ENCODE data around the gene TINCR.

TINCR gene

GRCh38 chr19:5524081-5524480 lies 43.7 kb downstream of the TINCR start:
- ATAC-seq: no peak
- no peak for TF ChIP-seq ZFP3 (CRISPR knock-in tag; IDR thresholded peaks at IDR 0.05)
- no peak for TF ChIP-seq TCF4 (CRISPR knock-in tag; IDR thresholded peaks at IDR 0.05; ENCODE audit: borderline replicate concordance)

GRCh38 chr19:5522106-5522505 lies 45.6 kb downstream of the TINCR start:
- no peak for ATAC-seq
- TF ChIP-seq OSR1 (CRISPR knock-in tag; IDR thresholded peaks at IDR 0.05): no peak
- TF ChIP-seq TOX (CRISPR knock-in tag; IDR thresholded peaks at IDR 0.05; ENCODE audit: borderline replicate concordance): no peak
- no peak for TF ChIP-seq TCF4 (CRISPR knock-in tag; IDR thresholded peaks at IDR 0.05; ENCODE audit: borderline replicate concordance)
- no peak for TF ChIP-seq ARNTL (CRISPR knock-in tag; IDR thresholded peaks at IDR 0.05; ENCODE audit: borderline replicate concordance, low read depth)
- TF ChIP-seq ESRRG (CRISPR knock-in tag; IDR thresholded peaks at IDR 0.05): no peak
- TF ChIP-seq CSDC2 (CRISPR knock-in tag; IDR thresholded peaks at IDR 0.05): no peak
- no peak for TF ChIP-seq ZNF8 (CRISPR knock-in tag; IDR thresholded peaks at IDR 0.05)
- TF ChIP-seq PPARA (CRISPR knock-in tag; IDR thresholded peaks at IDR 0.05; ENCODE audit: borderline replicate concordance): no peak
- no peak for TF ChIP-seq POU6F1 (CRISPR knock-in tag; IDR thresholded peaks at IDR 0.05; ENCODE audit: borderline replicate concordance, low read depth)
- no peak for TF ChIP-seq ZFP30 (CRISPR knock-in tag; IDR thresholded peaks at IDR 0.05)
- TF ChIP-seq BACH2 (CRISPR knock-in tag; IDR thresholded peaks at IDR 0.05; ENCODE audit: borderline replicate concordance): no peak
- TF ChIP-seq ZNF565 (CRISPR knock-in tag; conservative IDR thresholded peaks at IDR 0.05; ENCODE audit: low read depth): no peak
- no peak for TF ChIP-seq ZNF70 (CRISPR knock-in tag; IDR thresholded peaks at IDR 0.05)
- TF ChIP-seq CSRNP3 (CRISPR knock-in tag; IDR thresholded peaks at IDR 0.05): no peak
- TF ChIP-seq SNAI2 (CRISPR knock-in tag; IDR thresholded peaks at IDR 0.05): no peak
- TF ChIP-seq PATZ1 (CRISPR knock-in tag; IDR thresholded peaks at IDR 0.05; ENCODE audit: borderline replicate concordance): no peak
- TF ChIP-seq GLIS3 (CRISPR knock-in tag; IDR thresholded peaks at IDR 0.05): no peak

GRCh38 chr19:5520501-5520900 lies 47.3 kb downstream of the TINCR start:
- no peak for TF ChIP-seq ESRRG (CRISPR knock-in tag; IDR thresholded peaks at IDR 0.05)
- TF ChIP-seq POU6F1 (CRISPR knock-in tag; IDR thresholded peaks at IDR 0.05; ENCODE audit: borderline replicate concordance, low read depth): no peak
- TF ChIP-seq TSHZ2 (CRISPR knock-in tag; IDR thresholded peaks at IDR 0.05): no peak
- TF ChIP-seq PATZ1 (CRISPR knock-in tag; IDR thresholded peaks at IDR 0.05; ENCODE audit: borderline replicate concordance): no peak
- TF ChIP-seq ISL1 (CRISPR knock-in tag; IDR thresholded peaks at IDR 0.05): no peak
- TF ChIP-seq ZNF565 (CRISPR knock-in tag; conservative IDR thresholded peaks at IDR 0.05; ENCODE audit: low read depth): no peak
- no peak for TF ChIP-seq CSDC2 (CRISPR knock-in tag; IDR thresholded peaks at IDR 0.05)
- no peak for TF ChIP-seq CREB5 (CRISPR knock-in tag; IDR thresholded peaks at IDR 0.05; ENCODE audit: low read depth)
- TF ChIP-seq TOX (CRISPR knock-in tag; IDR thresholded peaks at IDR 0.05; ENCODE audit: borderline replicate concordance): no peak
- TF ChIP-seq GLIS3 (CRISPR knock-in tag; IDR thresholded peaks at IDR 0.05): no peak
- TF ChIP-seq ZNF70 (CRISPR knock-in tag; IDR thresholded peaks at IDR 0.05): no peak
- no peak for TF ChIP-seq SNAI2 (CRISPR knock-in tag; IDR thresholded peaks at IDR 0.05)
- TF ChIP-seq ZFP30 (CRISPR knock-in tag; IDR thresholded peaks at IDR 0.05): no peak
- no peak for TF ChIP-seq RARB (CRISPR knock-in tag; IDR thresholded peaks at IDR 0.05)
- TF ChIP-seq CSRNP3 (CRISPR knock-in tag; IDR thresholded peaks at IDR 0.05): no peak
- TF ChIP-seq PPARA (CRISPR knock-in tag; IDR thresholded peaks at IDR 0.05; ENCODE audit: borderline replicate concordance): no peak
- TF ChIP-seq OSR1 (CRISPR knock-in tag; IDR thresholded peaks at IDR 0.05): no peak
- TF ChIP-seq BACH2 (CRISPR knock-in tag; IDR thresholded peaks at IDR 0.05; ENCODE audit: borderline replicate concordance): no peak
- no peak for ATAC-seq
